Astrocyte of the spinal cord (primary cell): ENCODE results near the gene IRF1.

ENCODE experiments used
- DNase-seq: peaks from one replicate; pipeline ENCODE4 v3.0.0; 2011; ENCODE audit warnings: low read depth, low spot score
- H3K4me3 ChIP-seq: 2 replicates; pipeline ENCODE4 v1.5.1; 2011; ENCODE audit warnings: low read depth, mild to moderate bottlenecking, low read length, moderate library complexity
- CTCF ChIP-seq: IDR thresholded peaks from 2 replicates; pipeline ENCODE4 v1.5.1; 2012; ENCODE audit warnings: low read depth, mild to moderate bottlenecking, low read length, inconsistent platforms
- in situ Hi-C: cut with HindIII; loops from 2 replicates; pipeline ENCODE4 v1.10.0; 2017; ENCODE audit warnings: low sequenced_read_pairs

The IRF1 gene

GRCh38 chr5:132500244-132500930 is 9.8 kb upstream of the IRF1 start:
- no peak for TF ChIP-seq CTCF
- DNase-seq, result no peak
- in situ Hi-C loops, result no loop called here
- no peak overlapping the region for H3K4me3 ChIP-seq

DNA sequence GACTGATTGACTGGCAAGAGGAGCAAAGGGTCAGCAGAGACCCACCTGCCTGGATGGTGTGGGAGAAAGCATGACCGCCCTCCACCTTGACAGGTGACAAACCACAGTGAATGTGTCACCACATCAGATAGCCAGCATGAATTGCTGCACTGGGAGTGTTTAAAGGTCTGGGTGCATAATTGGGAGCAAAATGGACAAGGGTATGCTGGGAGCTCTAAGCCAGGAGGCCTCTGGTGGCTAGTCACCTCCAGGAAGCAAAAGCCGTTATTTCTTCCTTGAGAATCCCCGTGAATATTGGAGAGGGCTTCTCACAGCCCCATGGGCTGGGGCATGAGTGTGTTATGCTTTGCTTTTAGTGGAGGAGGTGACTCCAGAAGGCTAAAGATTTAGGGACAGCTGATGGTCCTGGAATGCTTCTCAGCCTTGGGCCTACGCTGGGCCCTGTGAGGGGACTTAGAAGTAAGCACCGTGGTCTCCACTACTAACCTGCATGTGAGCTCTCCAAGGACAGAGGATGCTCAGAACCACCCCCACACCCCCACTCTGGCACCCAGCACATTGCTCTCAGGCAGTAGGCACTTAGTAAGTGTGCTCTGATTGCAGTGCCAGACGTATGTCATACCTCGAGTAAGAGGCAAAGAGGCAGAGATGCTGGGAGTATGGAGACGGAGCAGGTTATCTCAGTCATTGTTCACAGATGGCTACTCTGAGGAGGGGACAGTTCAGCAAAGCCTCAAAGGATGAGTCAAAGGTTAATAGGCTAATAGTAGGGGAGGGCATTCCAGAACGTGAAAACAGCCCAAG is 9.1 kb upstream of the IRF1 start:
- in situ Hi-C loops, result no loop called here
- no peak overlapping the region for H3K4me3 ChIP-seq
- DNase-seq, result no peak
- no peak for TF ChIP-seq CTCF

- in situ Hi-C loops, result no loop called here
- TF ChIP-seq CTCF, result no peak
- no peak overlapping the region for H3K4me3 ChIP-seq
- peak; percentile 39 for DNase-seq
Observed at GRCh38 chr5:132498686-132499271, 8.2 kb upstream of the IRF1 start.

GRCh38 chr5:132498152-132498551 is 7.6 kb upstream of the IRF1 start:
- TF ChIP-seq CTCF, result no peak
- H3K4me3 ChIP-seq, result no peak overlapping the region
- in situ Hi-C loops, result no loop called here
- no peak for DNase-seq

GRCh38 chr5:132497488-132497997 is 7.0 kb upstream of the IRF1 start:
- no peak for TF ChIP-seq CTCF
- H3K4me3 ChIP-seq, result peak overlapping the region; percentile 51
- DNase-seq, result peak; percentile 95
- in situ Hi-C loops, result no loop called here

DNA sequence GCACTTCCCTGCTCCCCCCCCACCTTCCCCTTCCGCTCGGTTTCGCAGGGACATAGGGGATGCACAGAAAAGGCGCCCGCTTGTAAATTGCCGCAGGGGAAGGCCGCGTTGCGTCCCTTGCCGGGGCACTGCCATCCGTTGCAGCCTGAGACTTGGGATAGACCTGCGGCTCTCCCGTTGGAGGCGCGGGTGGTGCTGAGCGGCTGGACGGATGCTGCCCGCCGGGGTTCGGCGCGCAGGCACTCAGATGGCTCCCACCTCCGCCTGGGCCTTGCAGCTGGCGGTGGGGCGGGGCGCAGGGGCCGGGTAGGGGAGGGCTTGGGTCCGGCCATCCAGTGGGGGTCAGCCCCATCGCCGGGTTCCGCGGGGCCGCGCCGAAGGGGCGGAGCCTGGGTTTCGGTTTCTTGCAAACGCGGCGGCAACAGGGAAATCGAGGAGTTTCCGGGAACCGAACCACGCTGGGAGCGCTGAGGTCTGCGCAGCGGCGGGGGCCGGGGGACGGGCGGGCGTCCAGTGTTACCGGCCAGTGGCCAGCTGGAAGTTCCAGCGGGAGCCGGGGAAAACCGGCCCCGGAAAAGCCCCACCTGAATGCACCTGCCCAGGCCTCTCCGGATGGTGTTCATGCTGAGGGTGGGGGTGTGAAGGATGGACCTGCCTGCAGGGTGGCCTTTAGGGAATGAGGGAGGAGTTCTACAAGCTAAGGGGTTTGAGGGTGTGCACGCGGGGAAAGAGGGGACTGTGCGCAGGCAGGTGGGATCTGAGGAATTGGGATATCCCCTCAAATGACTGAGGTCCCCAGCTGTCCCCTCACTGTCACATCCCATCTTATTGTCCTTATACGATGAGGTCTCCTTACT is 6.3 kb upstream of the IRF1 start:
- peak overlapping the region; percentile 51 for H3K4me3 ChIP-seq
- in situ Hi-C loops, result no loop called here
- DNase-seq, result peak; percentile 92
- TF ChIP-seq CTCF, result no peak
